Measurements from ENCODE around the gene PTPRZ1.

The PTPRZ1 gene

GRCh38 chr7:121953164-121953563 is 80.2 kb downstream of the PTPRZ1 start:
- no peak for DNase-seq (ENCODE audit: low read depth in 1 of 2, low spot score in 1 of 2)

- DNase-seq (ENCODE audit: low read depth in 1 of 2, low spot score in 1 of 2): no peak
Measured at GRCh38 chr7:121953601-121954000, 80.6 kb downstream of the PTPRZ1 start.

GRCh38 chr7:121954803-121955202 is 81.8 kb downstream of the PTPRZ1 start:
- DNase-seq (ENCODE audit: low read depth in 1 of 2, low spot score in 1 of 2): no peak

GRCh38 chr7:121957626-121958025 is 84.7 kb downstream of the PTPRZ1 start:
- DNase-seq (ENCODE audit: low read depth in 1 of 2, low spot score in 1 of 2): no peak

- DNase-seq (ENCODE audit: low read depth in 1 of 2, low spot score in 1 of 2): no peak
Measured at GRCh38 chr7:121960678-121961077, 87.7 kb downstream of the PTPRZ1 start.

- no peak for DNase-seq (ENCODE audit: low read depth in 1 of 2, low spot score in 1 of 2)
Measured at GRCh38 chr7:121961089-121961867, 88.3 kb downstream of the PTPRZ1 start.

GRCh38 chr7:121966276-121966934 is 93.4 kb downstream of the PTPRZ1 start:
- no peak for DNase-seq (ENCODE audit: low read depth in 1 of 2, low spot score in 1 of 2)

- no peak for DNase-seq (ENCODE audit: low read depth in 1 of 2, low spot score in 1 of 2)
Measured at GRCh38 chr7:121966935-121967332, 94.0 kb downstream of the PTPRZ1 start.

- DNase-seq (ENCODE audit: low read depth in 1 of 2, low spot score in 1 of 2): no peak
Measured at GRCh38 chr7:121985476-121986030, 112.6 kb downstream of the PTPRZ1 start.

- no peak for DNase-seq (ENCODE audit: low read depth in 1 of 2, low spot score in 1 of 2)
Measured at GRCh38 chr7:121992068-121992467, 119.1 kb downstream of the PTPRZ1 start.

GRCh38 chr7:121994625-121995410 is 121.9 kb downstream of the PTPRZ1 start:
- no peak for DNase-seq (ENCODE audit: low read depth in 1 of 2, low spot score in 1 of 2)

- DNase-seq (ENCODE audit: low read depth in 1 of 2, low spot score in 1 of 2): no peak
Measured at GRCh38 chr7:122006687-122007086, 133.7 kb downstream of the PTPRZ1 start.

GRCh38 chr7:122010116-122010515 is 137.2 kb downstream of the PTPRZ1 start:
- DNase-seq (ENCODE audit: low read depth in 1 of 2, low spot score in 1 of 2): no peak

GRCh38 chr7:122013065-122013464 is 140.1 kb downstream of the PTPRZ1 start:
- no peak for DNase-seq (ENCODE audit: low read depth in 1 of 2, low spot score in 1 of 2)

- no peak for DNase-seq (ENCODE audit: low read depth in 1 of 2, low spot score in 1 of 2)
Measured at GRCh38 chr7:122013630-122014029, 140.7 kb downstream of the PTPRZ1 start.

- DNase-seq (ENCODE audit: low read depth in 1 of 2, low spot score in 1 of 2): no peak
Measured at GRCh38 chr7:122014697-122015096, 141.7 kb downstream of the PTPRZ1 start.

- DNase-seq (ENCODE audit: low read depth in 1 of 2, low spot score in 1 of 2): no peak
Measured at GRCh38 chr7:122018032-122018431, 145.1 kb downstream of the PTPRZ1 start.

- DNase-seq (ENCODE audit: low read depth in 1 of 2, low spot score in 1 of 2): no peak
Measured at GRCh38 chr7:122027058-122027457, 154.1 kb downstream of the PTPRZ1 start.

- DNase-seq (ENCODE audit: low read depth in 1 of 2, low spot score in 1 of 2): no peak
Measured at GRCh38 chr7:122033641-122034040, 160.7 kb downstream of the PTPRZ1 start.

GRCh38 chr7:122035876-122036275 is 162.9 kb downstream of the PTPRZ1 start:
- no peak for DNase-seq (ENCODE audit: low read depth in 1 of 2, low spot score in 1 of 2)

GRCh38 chr7:122038134-122038533 is 165.2 kb downstream of the PTPRZ1 start:
- no peak for DNase-seq (ENCODE audit: low read depth in 1 of 2, low spot score in 1 of 2)

- DNase-seq (ENCODE audit: low read depth in 1 of 2, low spot score in 1 of 2): no peak
Measured at GRCh38 chr7:122038904-122039303, 165.9 kb downstream of the PTPRZ1 start.

All from activated T-helper 1 cell treated with anti-CD3 and anti-CD28 coated beads, Interleukin-2, amount 50 U/mL, for 16 hours (primary cell).